OCI-M2 (cell line): ENCODE data around the gene LETM1.
A peak's percentile ranks its signal among the peaks of the same experiment; 100 is the strongest.

ENCODE experiments used
- DNase-seq: peaks from one replicate; lab custom pipeline; 2025; ENCODE audit not compliant: unreplicated experiment; lab: John Stamatoyannopoulos, UW

The LETM1 gene

GRCh38 chr4:1856071-1856942, at the start of gene LETM1:
Gene LETM1, minus strand, starts transcription at chr4:1856156. Its CDS starts 206 bp downstream, at chr4:1855950.
- DNase-seq, result no peak

GRCh38 chr4:1904042-1904441, 48.1 kb upstream of the LETM1 start:
- DNase-seq, result no peak

DNA sequence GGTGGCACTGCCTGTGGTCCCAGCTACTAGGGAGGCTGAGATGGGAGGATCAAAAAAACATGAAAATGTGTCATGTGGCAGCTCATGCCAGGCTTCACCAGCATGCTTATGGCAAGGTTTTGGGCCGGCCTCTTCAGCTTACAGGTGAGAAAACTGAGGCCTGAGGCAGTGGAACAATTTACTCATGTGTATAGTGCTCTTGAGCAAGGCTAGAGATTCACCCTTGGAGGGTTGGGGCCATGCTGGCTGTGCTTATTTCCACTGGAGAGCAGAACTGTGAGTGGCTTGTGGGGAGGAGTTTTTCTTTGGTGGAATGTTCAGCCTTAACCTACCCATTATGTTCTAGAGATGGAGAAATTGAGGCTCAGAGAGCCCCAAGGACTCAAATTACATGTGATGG, 47.1 kb upstream of the LETM1 start:
- no peak for DNase-seq

GRCh38 chr4:1902243-1902642, 46.3 kb upstream of the LETM1 start:
- no peak for DNase-seq

GRCh38 chr4:1901127-1901526, 45.2 kb upstream of the LETM1 start:
- DNase-seq, result no peak

DNA sequence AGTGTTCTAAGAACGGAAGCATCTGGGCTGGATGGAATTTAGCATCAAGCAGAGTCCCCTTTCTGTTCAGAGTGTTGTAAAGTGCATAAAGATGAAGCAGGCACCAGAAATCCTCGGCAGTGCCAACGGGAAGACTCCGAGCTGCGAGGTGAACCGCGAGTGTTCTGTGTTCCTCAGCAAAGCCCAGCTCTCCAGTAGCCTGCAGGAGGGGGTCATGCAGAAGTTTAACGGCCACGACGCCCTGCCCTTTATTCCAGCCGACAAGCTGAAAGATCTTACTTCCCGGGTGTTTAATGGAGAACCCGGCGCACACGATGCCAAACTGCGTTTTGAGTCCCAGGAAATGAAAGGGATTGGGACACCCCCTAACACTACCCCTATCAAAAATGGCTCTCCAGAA, 44.7 kb upstream of the LETM1 start:
- no peak for DNase-seq

- DNase-seq, result no peak
Measured at GRCh38 chr4:1900087-1900433, 44.1 kb upstream of the LETM1 start.

DNA sequence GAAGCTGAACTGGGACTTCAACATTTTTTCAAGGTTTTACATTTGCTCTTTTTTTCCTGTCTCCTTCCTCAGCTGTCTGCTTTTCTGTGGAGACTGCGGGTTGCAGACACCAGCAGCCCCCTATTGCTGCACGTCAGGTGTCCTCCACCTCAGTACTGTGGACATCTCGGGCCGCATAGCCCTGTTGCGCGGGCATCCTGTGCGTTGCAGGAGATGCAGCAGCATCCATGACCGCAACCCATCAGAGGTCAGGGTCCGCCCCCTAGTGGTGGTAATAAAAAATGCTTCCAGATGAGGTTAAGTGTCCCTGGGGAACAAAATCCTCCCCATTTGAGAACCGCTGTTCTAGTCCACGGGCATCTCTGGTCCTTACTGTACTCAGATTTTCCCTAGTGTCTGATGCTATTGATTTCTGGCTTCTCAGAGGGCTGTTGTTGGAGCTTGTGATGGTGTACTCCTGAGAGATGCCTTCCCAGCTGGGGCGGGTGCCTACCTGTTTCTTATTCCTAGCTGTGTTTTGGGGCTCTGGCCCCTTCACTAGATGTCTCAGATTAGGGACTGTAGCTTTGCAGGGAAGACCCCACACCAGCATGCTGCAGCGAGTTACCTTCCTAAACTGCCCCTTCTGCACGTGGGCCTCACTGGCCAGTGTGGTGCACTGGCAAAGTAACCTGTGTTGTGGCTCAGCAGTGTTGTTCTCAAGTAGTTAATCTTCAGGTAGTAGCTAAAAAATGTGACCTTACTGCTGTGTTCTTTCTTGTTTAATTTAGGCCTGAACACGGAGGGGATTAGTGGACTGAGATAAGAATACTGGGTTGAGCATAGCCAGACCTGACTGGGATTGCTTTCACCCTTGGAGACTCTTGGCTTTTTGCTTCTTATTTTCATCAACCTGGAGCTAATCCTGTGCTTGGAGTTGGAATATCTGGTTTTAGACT, 43.5 kb upstream of the LETM1 start:
- peak; percentile 36 for DNase-seq

DNA sequence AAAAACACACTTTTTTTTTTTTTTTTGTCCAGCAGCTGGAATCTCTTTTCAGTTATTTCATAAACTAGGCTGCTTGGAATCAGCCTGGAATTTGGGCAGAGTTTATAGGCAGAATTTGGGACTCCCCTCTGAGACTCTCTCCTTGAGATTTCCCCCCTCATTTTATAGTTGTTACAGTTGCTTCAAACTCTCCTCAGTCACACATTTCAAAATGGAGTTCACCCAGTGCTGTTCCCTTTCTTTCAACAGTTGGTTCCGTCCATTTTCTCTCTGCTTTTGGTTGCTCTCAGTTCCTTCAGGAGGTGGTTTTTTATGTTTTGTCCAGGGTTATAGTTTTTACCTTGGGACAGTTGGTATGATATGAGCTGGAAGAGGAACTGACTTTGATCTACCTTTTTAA, 42.7 kb upstream of the LETM1 start:
- DNase-seq, result no peak

DNA sequence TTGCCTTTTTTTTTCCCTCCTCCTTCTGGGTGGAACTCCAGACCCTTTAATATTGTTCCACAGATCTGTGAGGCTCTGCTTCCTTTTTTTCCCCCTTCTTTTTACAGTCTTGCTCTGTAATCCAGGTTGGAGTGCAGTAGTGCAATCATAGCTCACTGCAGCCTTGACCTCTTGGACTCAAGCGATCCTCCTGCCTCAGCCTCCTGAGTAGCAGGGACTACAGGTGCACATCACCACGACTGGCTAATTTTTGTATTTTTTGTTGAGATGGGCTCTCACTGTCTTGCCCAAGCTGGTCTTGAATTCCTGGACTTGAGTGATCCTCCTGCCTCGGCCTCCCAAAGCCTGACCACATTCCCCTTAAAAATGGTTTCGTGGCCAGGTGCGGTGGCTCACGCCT, 42.1 kb upstream of the LETM1 start:
- DNase-seq, result no peak

DNA sequence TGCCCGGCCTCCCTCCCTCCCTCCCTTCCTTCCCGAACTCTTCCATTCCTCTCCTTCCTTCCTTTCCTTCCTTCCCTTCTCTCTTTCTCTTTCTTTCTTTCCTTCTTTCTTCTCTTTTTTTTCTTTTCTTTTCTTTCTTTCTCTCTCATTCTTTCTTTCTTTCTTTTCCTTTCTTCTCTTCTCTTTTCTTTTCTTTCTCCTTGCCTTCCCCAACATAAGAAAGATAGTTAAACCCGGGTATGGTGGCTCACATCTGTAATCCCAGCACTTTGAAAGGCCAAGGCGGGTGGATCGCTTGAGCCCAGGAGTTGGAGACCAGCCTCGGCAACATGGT, 40.7 kb upstream of the LETM1 start:
- no peak for DNase-seq

DNA sequence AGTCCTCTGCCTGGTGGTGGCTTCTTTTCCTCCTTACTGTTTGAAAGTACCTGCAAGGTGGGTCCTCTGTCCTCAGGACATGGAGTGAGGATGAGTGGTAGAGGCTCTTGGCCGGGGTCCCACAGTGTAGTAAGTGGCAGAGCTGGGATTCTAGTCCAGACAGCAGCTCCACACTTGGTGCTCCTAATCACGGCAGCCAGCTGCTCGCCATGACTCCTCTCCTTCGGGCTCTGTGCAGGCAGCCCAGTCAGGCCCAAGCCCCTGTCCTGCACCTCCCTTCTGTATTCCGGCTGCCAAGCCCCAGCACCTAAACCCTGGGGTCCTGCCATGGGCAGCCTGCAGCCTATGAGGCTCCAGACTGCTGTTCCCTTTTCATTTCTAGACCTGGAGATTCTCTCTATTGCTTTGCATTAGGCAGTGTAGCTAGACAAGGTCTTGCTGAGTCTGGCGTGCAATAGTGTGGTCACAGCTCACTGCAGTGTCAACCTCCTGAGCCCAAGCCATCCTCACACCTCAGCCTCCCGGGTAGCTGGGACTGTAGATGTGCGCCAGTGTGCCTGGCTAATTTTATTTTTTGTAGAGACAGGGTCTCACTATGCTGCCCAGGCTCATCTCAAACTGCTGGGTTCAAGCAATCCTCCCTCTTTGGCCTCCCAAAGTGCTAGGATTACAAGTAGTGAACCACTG, 40.2 kb upstream of the LETM1 start:
- DNase-seq, result no peak

GRCh38 chr4:1890979-1891570, 35.1 kb upstream of the LETM1 start:
- no peak for DNase-seq

- no peak for DNase-seq
Measured at GRCh38 chr4:1887052-1887451, 31.1 kb upstream of the LETM1 start.

DNA sequence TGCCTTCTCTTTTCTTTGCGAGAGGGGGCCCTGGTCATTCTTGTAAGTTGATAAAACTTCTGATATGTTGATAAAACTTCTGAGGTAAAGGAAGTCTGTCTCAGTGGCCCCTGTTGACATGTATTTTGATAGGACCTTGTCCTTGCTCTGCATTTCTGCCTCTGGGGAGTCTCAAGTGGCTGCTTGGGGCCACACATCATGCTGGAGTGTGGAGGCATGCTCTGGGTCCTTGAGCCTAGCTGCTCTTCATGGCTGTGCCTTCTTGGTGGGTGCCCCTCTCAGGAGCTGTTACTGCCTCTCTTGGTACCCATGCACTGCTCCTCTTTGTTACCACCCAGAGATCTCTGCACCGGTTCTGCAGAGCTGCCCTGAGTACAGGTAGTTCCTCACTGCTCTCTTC, 29.5 kb upstream of the LETM1 start:
- no peak for DNase-seq

DNA sequence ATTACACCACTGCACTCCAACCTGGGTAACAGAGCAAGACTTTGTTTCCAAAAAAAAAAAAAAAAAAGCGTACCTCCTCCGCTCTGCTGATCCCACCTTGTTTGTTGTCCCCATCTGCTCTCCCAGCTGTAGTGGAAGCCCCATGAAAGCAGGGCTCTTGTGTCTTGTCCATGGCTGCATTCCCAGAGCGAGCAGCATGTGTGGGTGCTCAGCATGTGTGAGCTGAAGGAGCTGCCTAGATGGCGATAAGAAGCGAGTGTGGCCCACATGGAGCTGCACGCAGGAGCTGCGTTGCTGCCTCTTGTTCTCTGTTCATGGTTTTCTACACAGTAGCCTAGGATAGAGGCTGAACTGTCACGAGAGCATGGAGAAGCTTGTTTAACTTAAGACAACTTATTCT, 27.6 kb upstream of the LETM1 start:
- DNase-seq, result no peak

GRCh38 chr4:1882850-1883271, 26.9 kb upstream of the LETM1 start:
- DNase-seq, result peak; percentile 82

- no peak for DNase-seq
Measured at GRCh38 chr4:1880332-1880731, 24.4 kb upstream of the LETM1 start.

DNA sequence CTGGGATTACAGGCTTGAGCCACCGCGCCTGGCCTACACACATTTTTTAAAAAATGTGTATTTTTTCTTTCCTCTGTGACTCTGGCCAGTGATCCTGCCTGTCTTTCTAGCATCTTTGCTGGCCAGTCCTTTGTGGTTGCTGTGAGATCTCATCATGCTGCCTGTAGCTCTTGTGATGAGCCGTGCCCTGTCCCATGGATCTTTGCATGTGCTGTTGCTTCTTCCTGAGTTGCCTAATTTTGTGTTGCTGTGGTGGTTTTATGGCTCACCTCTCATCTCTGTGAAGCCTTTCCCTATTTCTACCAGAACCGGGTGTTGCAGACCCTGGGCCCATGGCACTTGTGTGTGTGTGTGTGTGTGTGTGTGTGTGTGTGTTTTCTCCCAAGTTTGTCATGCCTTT, 23.5 kb upstream of the LETM1 start:
- no peak for DNase-seq

DNA sequence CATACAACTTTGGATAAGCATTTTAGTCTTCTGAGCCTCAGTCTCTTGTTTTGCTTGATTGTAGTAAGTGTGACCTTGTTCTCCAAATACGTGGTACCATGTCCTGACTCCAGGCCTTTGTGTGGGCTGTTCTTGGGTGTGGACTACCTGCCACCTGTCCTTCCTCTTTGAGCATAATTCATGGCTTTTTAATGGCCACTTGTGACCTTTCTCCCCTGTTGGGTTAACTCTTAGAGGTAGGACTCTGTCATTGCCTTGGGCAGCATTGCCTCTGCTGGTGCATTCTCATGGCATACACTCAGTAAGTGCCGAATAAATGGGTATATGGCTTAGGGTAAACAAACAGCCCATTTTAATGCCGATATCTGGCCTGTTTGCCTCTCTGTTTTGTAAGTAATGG, 18.2 kb upstream of the LETM1 start:
- DNase-seq, result no peak

DNA sequence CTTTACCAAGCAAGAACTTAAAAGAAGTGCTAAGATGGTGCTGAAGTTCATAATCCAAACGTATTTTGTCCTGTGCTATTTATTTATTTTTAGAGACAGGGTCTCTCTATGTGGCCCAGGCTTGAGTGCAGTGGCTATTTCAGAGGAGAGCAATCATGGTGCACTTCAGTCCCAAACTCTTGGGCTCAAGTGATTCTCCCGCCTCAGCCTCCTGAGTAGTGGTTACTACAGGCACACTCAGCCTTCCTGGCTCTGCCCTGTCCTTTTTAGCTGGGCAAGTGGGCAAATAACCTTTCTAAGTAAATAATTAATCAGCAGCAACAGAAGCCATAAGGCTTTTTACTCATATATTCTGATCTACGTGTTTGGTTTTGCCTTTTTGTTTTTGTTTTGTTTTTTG, 17.8 kb upstream of the LETM1 start:
- DNase-seq, result no peak
